GM18508 (cell line): Measurements from ENCODE around the gene SPART.
"Not testable (repeated sequence)": the region's sequence is repeated elsewhere in the genome, so short reads cannot be mapped to it uniquely, and the experiment has no call there.

Experiments used
- ATAC-seq: cut with Tn5 transposase; IDR thresholded peaks from one replicate; pipeline ENCODE4 v1.9.1; 2021; ENCODE audit warnings: moderate number of reproducible peaks; ENCODE audit not compliant: insufficient read depth, unreplicated experiment

The SPART gene

DNA sequence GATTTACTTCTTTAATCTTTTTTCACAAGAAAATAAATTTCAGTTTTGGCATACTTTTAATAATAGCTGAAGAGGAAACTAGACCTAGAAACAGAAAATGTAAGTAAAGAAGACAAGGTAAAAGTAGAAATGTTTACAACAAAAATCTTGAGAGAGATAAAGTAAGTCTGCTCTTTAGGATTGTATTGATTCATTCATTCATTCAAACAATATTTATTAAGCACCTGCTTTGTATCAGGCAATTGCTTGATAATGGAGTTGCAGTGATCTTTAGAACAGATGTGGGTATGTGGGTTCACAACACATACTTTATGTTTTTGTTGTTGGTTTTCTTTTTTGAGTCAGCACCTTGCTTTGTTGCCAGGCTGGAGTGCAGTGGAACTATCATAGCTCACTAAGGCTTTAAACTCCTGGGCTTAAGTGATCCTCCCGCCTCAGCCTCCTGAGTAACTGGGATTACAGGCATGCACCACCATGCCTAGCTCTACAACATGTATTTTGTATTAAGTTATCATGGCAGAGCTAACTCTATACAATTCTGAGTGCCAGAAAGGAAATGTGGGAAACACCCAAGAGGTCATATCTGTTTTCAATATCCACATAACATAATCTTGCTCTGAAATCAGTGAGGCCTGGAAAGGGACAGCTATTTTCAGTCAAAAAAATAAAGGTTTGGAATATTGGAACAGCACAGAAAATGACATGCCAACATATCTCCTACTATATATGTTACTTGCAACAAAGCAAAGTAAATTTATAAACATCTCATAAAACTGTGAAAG lies 8.8 kb upstream of the SPART start:
- ATAC-seq = no peak

DNA sequence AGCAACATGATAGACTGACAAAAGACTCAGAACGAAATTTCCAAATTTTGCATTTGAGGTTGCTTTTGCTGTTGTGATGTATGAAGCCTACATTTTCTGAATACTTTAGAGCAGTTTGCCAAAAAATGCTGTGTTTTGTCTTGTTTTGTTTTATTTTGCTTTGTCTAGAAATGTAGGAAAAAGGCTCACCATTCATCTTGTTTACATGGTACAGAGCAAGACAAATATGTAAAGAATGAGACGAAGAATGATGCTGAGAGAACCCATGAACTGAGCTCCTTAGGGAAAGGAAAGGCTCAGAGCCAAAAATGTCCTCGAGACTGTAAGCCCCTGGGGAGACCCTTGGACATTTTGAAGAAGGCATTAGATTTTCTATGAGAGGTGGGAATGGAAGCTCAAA lies 6.8 kb upstream of the SPART start:
- no peak for ATAC-seq

DNA sequence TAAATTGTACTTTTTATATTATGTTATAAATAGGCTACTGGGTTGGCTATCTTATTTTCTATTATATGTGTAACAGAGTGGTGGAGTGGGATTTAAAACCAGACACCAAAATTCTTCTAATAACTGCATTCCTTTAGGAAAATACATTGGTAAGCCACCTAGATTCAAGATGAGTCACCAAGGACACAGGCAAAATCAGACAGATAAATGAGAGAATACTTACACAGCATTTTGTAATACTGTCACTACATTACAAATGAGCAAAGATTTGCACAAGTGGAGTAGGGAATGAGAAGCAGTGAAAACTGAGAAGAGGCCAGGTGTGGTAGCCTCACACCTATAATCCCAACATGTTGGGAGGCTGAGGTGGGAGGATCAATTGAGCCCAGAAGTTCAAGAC lies 6.2 kb upstream of the SPART start:
- no peak for ATAC-seq

DNA sequence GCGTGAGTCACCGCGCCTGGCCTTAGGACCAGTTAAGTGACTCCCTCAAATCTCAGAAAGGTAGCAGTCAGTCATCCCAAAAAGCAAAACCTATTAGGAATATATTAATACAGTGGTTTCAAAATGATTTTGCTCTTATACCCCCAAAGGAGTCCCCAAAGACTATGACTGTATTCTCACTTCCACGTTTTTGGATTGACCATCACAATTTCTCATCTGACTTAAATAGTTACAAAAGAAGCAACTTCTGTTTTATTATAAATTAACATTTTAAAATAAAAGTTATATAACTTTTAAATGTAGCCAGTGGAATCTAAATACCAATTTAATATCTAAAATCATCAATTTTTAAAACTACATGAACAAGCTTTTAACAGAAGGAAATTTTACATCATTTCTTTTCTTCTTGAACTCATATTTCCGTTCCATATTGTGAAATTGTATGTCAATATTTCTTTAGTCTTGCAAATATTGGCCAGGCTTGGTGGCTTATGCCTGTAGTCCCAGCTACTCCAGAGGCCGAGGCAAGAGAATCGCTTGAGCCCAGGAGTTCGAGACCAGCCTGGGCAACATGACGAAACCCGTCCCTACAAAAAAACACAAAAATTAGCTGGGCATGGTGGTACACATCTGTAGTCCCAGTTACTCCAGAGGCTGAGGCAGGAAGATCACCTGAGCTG lies 1.5 kb upstream of the SPART start:
- no peak for ATAC-seq

DNA sequence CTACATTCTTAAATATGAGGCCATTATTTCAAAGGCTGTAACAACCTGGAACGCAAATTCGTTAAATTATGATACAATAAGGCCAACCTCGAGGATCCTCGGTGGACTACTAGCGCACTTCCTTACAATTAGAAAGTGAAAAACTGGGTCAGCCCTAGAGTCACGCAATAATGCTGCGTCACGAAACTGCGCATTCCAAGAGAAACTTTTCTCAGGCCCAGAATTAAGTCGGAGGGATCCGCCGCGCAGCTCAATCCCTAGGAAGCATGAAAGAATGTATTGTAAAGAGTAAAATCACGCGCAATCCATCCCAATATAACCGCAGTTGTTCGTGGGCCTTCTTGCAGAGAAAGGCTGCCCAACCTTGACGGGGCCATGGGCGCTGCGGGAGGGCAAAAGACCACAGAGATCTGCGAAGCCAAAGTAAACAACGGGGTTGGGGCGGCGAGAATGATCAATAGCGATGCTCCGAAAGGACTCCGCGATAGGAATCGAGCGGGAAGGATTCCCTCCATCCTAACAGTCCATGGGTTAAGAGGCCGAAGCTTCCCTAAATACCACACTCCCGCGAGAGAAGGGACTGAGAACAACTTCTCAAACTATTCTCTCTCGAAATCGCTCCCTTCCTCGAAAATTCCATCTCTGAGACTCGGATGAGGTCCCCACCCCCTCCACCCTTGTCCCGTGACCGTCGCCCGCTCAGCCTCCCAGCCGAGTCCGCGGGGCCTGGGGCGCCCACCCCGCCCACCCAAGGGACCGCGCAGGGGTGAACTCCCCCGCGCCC lies 564 bp downstream of the SPART start:
- ATAC-seq = no peak

DNA sequence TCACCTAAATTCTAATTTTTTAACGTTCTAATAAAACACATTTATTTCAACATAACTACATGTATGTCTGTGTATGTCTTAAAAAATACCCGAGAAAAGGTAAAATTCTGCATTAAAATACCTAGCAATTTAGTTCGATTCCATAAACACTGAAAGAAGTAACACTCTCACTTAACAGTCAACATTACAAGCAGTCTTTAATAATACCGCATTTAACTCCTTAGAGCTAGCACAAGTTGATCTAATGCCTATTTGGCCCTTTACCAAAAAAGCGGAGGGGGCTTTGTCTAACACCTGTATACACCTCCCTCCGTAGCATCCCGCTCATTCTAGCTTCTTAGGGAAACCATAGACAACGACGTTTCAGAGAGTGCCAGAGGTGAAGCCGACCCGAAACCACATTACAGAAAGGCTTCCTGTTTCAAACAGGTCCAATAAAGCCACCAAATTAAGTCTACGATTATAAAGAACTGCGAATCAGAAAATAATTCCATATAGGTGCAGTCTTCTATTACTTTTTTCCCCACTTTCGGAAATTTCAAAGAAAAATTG lies 1.2 kb downstream of the SPART start:
- no peak for ATAC-seq

DNA sequence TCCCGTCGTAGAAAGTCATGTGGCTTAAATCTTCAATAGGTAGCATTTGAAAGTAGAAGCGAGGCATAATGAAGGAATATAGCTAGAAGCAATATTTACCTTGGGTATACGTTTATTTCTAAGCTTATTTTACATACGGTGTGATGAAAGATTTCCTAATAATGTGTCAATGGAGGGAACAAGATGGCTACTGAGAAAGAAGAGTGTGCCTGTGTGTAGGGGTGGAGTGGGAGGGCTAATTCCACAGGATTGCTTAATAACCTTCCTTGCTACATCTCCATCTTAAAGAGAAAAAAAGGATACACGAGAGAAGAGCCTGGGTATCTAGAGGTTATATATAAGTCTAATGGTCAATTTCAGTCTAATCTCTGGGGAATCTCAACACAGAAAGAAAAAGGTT lies 2.0 kb downstream of the SPART start:
- no peak for ATAC-seq

DNA sequence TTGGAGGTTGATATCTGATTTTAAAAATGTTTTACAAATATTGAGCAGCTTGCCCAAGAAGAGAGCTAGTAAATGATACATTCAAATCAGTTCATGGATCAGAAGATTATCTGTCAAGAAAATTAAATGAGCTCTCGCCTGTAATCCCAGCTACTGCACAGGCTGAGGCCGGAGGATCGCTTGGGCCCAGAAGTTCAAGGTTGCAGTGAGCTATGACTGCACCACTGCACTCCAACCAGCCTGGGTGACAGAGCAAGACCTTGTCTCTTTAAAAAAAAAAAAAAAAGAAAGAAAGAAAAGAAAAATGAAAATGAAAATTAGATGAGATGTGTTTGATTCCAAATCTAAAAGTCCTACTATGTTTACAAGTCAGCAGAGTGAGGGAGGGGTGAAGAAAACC lies 2.4 kb downstream of the SPART start:
- no peak for ATAC-seq

DNA sequence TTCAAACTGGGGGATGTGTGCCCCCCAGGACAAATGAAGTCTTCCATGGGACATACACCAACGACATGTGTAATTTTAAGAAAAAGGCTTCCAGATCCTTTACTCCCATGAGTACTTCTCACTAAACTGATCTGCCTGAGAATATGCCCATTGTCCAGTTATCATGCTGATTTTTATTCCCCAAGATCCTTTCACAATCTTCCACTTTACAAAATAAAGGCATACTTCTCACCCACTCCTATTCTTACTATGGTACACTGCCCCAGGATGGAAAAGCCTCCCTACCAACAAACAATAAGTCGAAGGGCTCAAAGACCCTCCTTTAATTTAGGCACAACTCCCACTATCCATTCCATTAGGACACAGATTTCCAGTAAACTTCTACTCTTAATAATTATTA lies 3.5 kb downstream of the SPART start:
- ATAC-seq = no peak

DNA sequence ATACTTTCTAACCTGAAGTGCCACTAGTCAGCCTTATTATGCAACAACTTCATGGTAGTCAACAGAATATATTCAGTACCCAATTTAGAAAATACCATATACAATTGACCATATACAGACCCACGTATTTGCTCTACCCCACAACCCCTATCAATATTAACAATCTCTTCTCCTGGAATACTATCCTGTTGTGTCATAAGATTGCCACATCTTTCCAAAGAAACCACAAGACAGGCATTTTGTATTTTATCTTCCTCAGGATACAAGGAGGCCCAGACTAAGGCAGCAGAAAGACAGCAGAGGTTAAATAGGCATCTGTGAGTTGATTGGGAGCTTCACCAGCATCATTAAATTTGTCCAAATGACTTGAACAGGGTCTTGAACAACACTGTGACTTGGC lies 4.5 kb downstream of the SPART start:
- ATAC-seq = no peak

DNA sequence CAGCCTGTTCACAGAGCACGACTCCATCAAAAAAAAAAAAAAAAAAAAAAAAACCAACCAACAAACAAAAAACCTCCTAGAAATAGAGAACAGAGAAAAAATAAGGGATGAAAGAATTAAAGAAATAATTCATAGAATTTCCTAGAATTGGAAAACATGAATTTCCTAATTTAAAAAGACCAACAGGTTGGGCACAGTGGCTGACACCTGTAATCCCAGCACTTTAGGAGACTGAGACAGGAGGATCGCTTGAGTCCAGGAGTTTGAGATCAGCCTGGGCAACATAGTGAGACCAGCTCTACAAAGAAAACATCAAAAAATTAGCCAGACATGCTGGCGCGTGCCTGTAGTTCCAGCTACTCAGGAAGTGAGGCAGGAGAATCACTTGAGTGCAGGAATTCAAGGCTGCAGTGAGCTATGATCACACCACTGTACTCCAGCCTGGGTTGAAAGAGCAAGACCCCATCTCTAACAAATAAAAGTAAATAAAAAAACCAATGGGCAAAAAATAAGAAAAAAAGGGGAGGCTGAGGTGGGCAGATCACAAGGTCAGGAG lies 6.5 kb downstream of the SPART start:
- no peak for ATAC-seq

DNA sequence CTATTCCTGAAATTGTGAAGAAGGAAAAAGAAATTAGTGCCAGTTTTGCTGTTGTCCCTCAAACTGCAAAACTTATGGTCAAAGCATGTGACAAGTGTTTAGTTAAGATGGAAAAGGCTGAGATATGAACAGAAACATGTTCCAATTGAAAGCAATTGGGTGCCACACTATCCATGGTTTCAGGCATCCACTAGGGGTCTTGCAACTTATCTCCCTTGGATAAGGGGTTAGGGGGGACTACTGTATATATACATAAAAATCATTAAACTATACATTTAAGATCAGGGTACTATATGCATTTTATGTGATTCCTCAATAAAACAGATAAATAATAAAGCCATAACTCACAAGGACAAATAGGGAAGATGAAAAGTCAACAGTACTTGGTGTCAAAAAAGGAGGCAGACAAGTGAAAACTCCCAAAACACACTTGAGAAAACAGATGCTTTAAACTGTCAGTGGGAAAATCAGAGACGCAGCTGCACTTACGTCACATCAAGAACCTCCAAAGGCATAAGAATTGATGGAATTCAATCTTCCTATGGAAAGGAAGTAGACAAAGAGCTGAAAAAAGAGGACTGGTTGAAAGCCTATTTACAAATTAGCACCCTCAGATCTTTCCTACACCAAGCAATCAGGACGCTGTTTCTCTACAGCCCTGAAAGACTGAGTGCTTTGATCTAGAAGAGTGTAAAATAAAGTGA lies 8.1 kb downstream of the SPART start:
- no peak for ATAC-seq

DNA sequence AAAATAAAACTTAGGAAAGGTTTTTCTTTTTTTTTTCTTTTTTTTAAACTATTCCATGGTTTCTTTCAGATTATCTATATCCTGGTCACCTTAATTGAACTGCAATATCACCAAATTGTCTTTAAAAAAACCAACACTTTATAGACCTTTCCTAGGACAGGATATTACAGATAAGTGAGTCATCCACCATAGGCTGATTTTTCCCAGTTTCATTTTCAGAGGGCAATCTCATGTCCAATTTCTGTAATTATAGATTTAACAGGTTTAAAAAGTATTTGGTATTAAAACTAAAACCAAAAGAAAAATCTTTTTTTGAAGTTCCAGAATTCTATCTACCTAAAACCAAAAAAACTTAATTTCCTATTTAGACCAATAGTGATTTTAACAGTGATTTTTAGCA lies 13.2 kb downstream of the SPART start:
- ATAC-seq = no peak

DNA sequence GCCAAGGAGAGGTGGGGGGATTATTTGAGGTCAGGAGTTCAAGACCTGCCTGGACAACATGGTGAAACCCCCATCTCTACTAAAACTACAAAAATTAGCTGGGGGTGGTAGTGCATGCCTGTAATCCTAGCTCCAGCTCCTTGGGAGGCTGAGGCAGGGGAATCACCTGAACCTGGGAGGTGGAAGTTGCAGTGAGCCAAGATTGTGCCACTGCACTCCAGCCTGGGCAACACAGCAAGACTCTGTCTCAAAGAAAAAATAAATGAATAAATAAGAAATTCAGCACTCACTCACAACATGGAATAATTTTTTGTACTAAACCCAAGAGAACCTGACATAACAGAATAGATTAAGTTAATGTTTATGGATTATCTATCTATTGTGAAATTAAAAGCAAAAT lies 13.9 kb downstream of the SPART start:
- ATAC-seq = not testable (repeated sequence)

DNA sequence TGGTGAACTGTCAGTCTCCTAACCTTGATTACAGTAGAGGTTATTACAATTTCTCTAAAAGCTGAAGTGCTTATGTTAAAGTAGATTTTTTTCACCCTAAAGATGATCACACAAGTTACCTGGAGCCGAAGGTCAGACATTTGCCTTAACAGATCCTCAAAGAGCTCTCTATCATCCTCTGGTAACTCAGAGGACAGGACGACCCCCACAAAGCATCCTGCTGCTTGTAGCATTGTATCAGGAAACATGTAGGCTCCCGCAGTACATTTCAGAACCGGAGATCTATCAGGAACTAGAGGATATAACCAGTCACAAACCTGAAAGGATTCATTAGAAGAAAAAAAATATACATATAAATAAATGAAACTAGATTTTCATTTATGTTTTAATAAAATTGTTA lies 14.9 kb downstream of the SPART start:
- ATAC-seq = no peak

DNA sequence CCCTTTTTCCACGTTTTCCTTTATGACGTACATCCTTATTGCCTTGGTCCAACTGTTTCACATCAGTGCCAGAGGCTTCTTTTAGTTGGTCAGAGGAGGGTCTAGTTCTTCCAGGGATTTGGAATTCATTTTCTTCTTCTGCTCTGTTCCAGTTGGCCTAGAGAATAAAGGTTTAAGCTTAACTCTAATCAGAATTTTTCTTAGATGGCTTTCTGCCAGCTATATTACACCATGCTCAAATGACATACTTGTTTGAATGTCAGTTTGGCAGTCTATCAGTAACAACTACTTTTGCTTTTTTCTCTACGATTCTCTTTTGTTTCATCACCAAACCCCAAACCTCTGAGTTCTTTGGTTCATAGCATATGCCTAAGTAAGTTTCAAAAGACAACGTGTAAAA lies 16.8 kb downstream of the SPART start:
- no peak for ATAC-seq

DNA sequence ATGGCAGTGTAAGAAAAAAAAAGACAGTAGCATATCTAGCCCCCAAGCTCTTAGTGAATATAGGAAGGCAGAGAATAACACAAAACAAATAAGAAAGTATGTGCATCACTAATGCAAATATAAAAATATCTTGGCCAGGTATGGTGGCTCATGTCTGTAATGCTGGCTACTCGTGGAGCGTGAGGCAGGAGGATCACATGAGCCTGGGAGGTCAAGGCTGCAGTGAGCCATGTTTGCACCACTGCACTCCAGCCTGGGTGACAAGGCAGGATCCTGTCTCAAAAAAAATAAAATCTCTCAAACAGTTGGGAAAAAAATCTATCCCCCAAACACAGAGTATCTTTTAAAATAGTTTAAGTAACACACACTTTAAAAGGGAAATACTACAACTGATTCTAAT lies 17.4 kb downstream of the SPART start:
- ATAC-seq = no peak

DNA sequence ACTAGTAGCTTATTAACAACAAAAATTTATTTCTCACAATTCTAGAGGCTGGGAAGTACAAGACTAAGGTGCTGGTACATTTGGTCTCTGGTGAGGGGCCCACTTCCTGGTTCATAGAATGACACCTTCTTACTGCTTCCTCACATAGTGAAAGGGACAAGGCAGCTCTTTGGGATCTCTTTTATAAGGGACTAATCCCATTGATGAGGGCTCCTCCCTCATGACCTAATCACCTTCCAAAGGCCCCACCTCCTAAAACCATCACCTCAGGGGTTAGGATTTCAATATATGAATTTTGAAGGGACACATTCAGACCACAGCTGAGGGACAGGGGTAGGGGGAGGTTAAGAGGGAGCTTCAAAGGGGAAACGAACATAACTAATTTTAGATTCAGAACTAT lies 20.3 kb downstream of the SPART start:
- no peak for ATAC-seq

DNA sequence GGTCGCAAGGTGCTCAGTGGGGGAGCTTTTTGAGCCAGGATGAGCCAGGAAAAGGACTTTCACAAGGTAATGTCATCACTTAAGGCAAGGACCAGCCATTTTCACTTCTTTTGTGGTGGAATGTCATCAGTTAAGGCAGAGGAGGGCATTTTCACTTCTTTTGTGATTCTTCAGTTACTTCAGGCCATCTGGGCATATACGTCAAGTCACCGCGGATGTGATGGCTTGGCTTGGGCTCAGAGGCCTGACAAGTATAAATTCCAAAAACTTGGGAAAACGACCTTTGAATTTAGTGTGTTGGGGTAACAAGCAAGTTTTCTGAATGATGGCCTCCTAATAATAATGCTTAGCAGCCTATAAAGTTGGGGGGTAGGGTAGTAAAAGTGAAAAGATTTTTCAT lies 21.3 kb downstream of the SPART start:
- not testable (repeated sequence) for ATAC-seq

DNA sequence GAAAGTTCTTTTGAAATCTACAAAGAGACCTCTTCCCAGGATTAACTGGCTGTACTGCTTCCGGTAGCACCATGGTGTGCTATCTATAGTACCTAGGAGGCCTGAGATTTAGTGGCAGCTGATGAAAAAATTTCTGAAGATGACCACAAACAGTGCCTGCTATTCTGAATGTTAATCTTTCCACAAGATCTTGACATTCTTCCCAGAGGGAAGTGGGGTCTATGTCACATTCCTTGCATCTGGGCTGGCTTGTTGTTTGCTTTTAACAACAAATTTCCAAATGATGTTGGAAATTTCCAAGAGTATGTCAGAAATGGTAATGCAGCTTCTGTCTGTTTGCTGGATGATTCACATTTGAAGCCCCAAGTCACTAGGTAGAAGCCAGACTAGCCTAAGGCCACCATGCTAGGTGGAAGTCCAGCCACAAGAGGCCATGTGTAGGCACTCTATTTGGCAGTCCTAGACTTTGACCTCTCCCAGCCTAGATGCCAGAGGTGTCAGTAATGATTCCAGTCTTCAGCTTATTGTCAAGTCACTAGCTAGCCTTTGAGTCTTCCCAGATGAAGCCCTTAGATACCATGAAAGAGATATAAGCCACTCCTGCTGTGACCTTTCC lies 22.1 kb downstream of the SPART start:
- ATAC-seq = no peak
